Measurements from ENCODE around the gene RMRP.

- TF ChIP-seq KLF1 (tag by site-specific recombination; IDR thresholded peaks at IDR 0.05) (no peak), ZNF837 (tag by site-specific recombination; IDR thresholded peaks at IDR 0.05) (no peak), CTCF (tag by site-specific recombination; IDR thresholded peaks at IDR 0.05) (no peak), REST (tag by site-specific recombination; IDR thresholded peaks at IDR 0.05) (no peak), ZBTB49 (tag by site-specific recombination; IDR thresholded peaks at IDR 0.05; ENCODE audit: low read depth) (no peak), ZSCAN5A (tag by site-specific recombination; IDR thresholded peaks at IDR 0.05) (no peak), ZNF10 (tag by site-specific recombination; IDR thresholded peaks at IDR 0.05) (no peak)
Observed at GRCh38 chr9:35683323-35683722, 25.5 kb upstream of the RMRP start.

Measured in HEK293 (cell line).